Adrenal gland (tissue), 5 donors: ENCODE results near the gene UBN2.

Experiments used
- CTCF ChIP-seq, 6 experiments: fragments of 450-650 bp in 4 of 6; fragments of 200-600 bp in 2 of 6; sonication (generic) in 1 of 6; IDR thresholded peaks; 1 replicate in 5 of 6; 2 replicates in 1 of 6; pipeline versions ENCODE4 v1.5.1 to v1.8.0; 2016 to 2021; ENCODE audit warnings: antibody characterized with exemption in 6 of 6, mild to moderate bottlenecking in 2 of 6, moderate library complexity in 1 of 6
- POLR2A ChIP-seq, 2 donors: fragments of 450-650 bp; IDR thresholded peaks; one replicate each; pipeline ENCODE4 v1.6.1; 2017; ENCODE audit warnings: antibody characterized with exemption in 2 of 2, mild to moderate bottlenecking in 2 of 2, moderate library complexity in 1 of 2
- donor health status: DM: no; HTN: no; CAD: no.

DNA sequence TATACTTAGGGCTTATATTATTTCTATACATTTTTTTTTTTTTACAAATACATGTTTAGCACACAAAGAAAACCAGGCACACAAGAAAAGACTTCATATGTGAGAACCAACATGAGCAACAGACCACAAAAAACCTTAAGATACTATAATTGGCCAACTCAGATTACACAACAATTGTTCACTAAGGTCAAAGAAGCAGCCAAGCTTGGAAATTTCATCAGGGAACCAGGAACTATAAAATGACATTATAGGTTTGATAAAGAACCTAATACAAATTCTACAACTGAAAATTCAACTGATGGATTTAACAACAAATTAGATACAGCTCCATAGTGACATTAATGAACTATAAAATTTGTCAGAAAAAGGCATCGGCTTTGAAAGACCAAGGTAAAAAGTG lies 124.3 kb downstream of the UBN2 start:
- TF ChIP-seq CTCF (IDR thresholded peaks at IDR 0.05) (no peak), POLR2A (IDR thresholded peaks at IDR 0.05) (no peak)
